HepG2 (cell line): ENCODE results near the gene CPT1C.

Source experiments
- ELF4 ChIP-seq: sonication (generic); formaldehyde crosslinking; IDR thresholded peaks from 2 replicates; pipeline ENCODE4 v1.5.0; 2020; ENCODE audit warnings: missing genetic modification reagents, mild to moderate bottlenecking, moderate library complexity, borderline replicate concordance
- EP300 ChIP-seq, 3 experiments: sonication (generic) in 1 of 3; formaldehyde crosslinking in 1 of 3; IDR thresholded peaks; 2 replicates each; pipeline versions ENCODE4 v1.5.1 to v1.6.1; 2011 to 2020; ENCODE audit warnings: low read depth in 2 of 3, low read length in 2 of 3, borderline replicate concordance in 1 of 3, improper control_type of control experiment in 1 of 3, mild to moderate bottlenecking in 1 of 3, missing genetic modification reagents in 1 of 3, moderate library complexity in 1 of 3
- NR1H2 ChIP-seq: sonication (generic); formaldehyde crosslinking; IDR thresholded peaks from 2 replicates; pipeline ENCODE4 v1.8.1; 2022; ENCODE audit warnings: low read depth, missing genetic modification reagents, borderline replicate concordance
- SMARCC2 ChIP-seq: fragments of 450-650 bp; IDR thresholded peaks from 2 replicates; pipeline ENCODE4 v1.6.1; 2017; ENCODE audit warnings: antibody characterized with exemption, mild to moderate bottlenecking
- ZNF546 ChIP-seq: sonication (generic); formaldehyde crosslinking; conservative IDR thresholded peaks from 2 replicates; pipeline ENCODE4 v1.8.1; 2023; ENCODE audit warnings: mild to moderate bottlenecking, missing genetic modification reagents
- TF ChIP-seq, protein P1 (sequence below): sonication (generic); formaldehyde crosslinking; IDR thresholded peaks from 2 replicates; pipeline ENCODE4 v1.5.0; 2020; ENCODE audit warnings: mild to moderate bottlenecking, missing genetic modification reagents, borderline replicate concordance

DNA sequence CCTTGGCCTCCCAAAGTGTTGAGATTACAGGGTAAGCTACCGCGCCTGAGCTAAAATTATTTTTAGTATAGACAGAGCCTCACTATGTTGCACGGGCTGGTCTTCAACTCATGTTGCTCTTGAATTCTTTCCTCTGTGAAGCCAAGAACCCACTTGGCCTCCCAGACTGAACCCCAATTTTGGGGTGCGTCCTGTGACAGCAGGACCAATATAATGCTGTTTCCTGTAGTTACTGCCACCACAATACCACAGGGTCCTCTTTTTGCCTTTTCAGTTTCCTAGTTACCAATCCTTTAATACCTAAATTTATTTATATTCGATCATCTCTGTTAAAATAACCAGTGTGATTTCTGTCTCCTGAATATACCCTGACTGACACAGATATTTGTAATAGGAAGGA lies 39.2 kb downstream of the CPT1C start:
- TF ChIP-seq NR1H2 (CRISPR knock-in tag) = no peak
- no peak for TF ChIP-seq EP300 (IDR thresholded peaks at IDR 0.05; ENCODE audit: low read depth in 2 of 2, low read length in 2 of 2)
- no peak for TF ChIP-seq EP300 (CRISPR knock-in tag; IDR thresholded peaks at IDR 0.05; ENCODE audit: borderline replicate concordance)
- no peak for TF ChIP-seq SMARCC2
- no peak for TF ChIP-seq ELF4
- TF ChIP-seq, protein P1, sequence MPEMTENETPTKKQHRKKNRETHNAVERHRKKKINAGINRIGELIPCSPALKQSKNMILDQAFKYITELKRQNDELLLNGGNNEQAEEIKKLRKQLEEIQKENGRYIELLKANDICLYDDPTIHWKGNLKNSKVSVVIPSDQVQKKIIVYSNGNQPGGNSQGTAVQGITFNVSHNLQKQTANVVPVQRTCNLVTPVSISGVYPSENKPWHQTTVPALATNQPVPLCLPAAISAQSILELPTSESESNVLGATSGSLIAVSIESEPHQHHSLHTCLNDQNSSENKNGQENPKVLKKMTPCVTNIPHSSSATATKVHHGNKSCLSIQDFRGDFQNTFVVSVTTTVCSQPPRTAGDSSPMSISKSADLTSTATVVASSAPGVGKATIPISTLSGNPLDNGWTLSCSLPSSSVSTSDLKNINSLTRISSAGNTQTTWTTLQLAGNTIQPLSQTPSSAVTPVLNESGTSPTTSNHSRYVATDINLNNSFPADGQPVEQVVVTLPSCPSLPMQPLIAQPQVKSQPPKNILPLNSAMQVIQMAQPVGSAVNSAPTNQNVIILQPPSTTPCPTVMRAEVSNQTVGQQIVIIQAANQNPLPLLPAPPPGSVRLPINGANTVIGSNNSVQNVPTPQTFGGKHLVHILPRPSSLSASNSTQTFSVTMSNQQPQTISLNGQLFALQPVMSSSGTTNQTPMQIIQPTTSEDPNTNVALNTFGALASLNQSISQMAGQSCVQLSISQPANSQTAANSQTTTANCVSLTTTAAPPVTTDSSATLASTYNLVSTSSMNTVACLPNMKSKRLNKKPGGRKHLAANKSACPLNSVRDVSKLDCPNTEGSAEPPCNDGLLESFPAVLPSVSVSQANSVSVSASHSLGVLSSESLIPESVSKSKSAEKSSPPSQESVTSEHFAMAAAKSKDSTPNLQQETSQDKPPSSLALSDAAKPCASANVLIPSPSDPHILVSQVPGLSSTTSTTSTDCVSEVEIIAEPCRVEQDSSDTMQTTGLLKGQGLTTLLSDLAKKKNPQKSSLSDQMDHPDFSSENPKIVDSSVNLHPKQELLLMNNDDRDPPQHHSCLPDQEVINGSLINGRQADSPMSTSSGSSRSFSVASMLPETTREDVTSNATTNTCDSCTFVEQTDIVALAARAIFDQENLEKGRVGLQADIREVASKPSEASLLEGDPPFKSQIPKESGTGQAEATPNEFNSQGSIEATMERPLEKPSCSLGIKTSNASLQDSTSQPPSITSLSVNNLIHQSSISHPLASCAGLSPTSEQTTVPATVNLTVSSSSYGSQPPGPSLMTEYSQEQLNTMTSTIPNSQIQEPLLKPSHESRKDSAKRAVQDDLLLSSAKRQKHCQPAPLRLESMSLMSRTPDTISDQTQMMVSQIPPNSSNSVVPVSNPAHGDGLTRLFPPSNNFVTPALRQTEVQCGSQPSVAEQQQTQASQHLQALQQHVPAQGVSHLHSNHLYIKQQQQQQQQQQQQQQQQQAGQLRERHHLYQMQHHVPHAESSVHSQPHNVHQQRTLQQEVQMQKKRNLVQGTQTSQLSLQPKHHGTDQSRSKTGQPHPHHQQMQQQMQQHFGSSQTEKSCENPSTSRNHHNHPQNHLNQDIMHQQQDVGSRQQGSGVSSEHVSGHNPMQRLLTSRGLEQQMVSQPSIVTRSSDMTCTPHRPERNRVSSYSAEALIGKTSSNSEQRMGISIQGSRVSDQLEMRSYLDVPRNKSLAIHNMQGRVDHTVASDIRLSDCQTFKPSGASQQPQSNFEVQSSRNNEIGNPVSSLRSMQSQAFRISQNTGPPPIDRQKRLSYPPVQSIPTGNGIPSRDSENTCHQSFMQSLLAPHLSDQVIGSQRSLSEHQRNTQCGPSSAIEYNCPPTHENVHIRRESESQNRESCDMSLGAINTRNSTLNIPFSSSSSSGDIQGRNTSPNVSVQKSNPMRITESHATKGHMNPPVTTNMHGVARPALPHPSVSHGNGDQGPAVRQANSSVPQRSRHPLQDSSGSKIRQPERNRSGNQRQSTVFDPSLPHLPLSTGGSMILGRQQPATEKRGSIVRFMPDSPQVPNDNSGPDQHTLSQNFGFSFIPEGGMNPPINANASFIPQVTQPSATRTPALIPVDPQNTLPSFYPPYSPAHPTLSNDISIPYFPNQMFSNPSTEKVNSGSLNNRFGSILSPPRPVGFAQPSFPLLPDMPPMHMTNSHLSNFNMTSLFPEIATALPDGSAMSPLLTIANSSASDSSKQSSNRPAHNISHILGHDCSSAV (CRISPR knock-in tag) = no peak
- TF ChIP-seq ZNF546 (CRISPR knock-in tag) = no peak
